Neural cell (in vitro differentiated cells): ENCODE results near the gene ELP5. TPM values are rescaled to one million over a fixed set of nuclear protein-coding genes. Genes with fewer than 3 reads are reported as not detected.

Source experiments
- H2AFZ ChIP-seq: fragments of 200-600, 300-800 bp; sonication (generic), shearing (Covaris generic); 2 replicates; pipeline ENCODE4 v1.6.0; 2014; ENCODE audit warnings: low read depth, mild to moderate bottlenecking, antibody characterized with exemption, low read length, moderate library complexity
- H3F3A ChIP-seq: fragments of 200-600 bp; shearing (Covaris generic); 2 replicates; pipeline ENCODE4 v1.6.1; 2016; ENCODE audit warnings: mild to moderate bottlenecking, moderate library complexity, mixed read lengths, antibody characterized with exemption, low read length; ENCODE audit not compliant: insufficient read depth, poor library complexity, severe bottlenecking
- H3K27ac ChIP-seq: fragments of 200-600, 300-800 bp; sonication (generic), shearing (Covaris generic); 2 replicates; pipeline ENCODE4 v1.5.1; 2014; ENCODE audit warnings: mild to moderate bottlenecking, low read length, moderate library complexity
- H3K27me3 ChIP-seq: fragments of 300-800, 200-600 bp; sonication (generic), shearing (Covaris generic); 2 replicates; pipeline ENCODE4 v1.6.0; 2014; ENCODE audit warnings: mild to moderate bottlenecking, low read depth, low read length, moderate library complexity; ENCODE audit not compliant: insufficient read depth
- H3K36me3 ChIP-seq: fragments of 300-800, 200-600 bp; sonication (generic), shearing (Covaris generic); 2 replicates; pipeline ENCODE4 v1.5.1; 2014; ENCODE audit warnings: mild to moderate bottlenecking, antibody characterized with exemption, low read length, moderate library complexity; ENCODE audit not compliant: insufficient read depth
- H3K4me2 ChIP-seq: fragments of 300-800, 200-600 bp; sonication (generic), shearing (Covaris generic); 2 replicates; pipeline ENCODE4 v1.6.0; 2014; ENCODE audit warnings: mild to moderate bottlenecking, low read length
- H3K4me3 ChIP-seq: fragments of 300-800, 200-600 bp; sonication (generic), shearing (Covaris generic); 2 replicates; pipeline ENCODE4 v1.5.1; 2014; ENCODE audit warnings: mild to moderate bottlenecking, low read length, moderate library complexity
- H3K79me2 ChIP-seq: fragments of 200-600 bp; shearing (Covaris generic); replicated peaks from 2 replicates; pipeline ENCODE4 v1.6.0; 2014; ENCODE audit warnings: mild to moderate bottlenecking, low read length, moderate library complexity; ENCODE audit not compliant: insufficient read depth
- H3K9ac ChIP-seq: fragments of 300-800, 200-600 bp; sonication (generic), shearing (Covaris generic); 2 replicates; pipeline ENCODE4 v1.6.1; 2016; ENCODE audit warnings: mild to moderate bottlenecking, low read length, mixed read lengths
- H3K9me2 ChIP-seq: fragments of 200-600 bp; shearing (Covaris generic); 2 replicates; pipeline ENCODE4 v1.6.1; 2016; ENCODE audit warnings: mild to moderate bottlenecking, low read length, mixed read lengths; ENCODE audit not compliant: insufficient read depth
- H3K9me3 ChIP-seq: fragments of 200-600, 300-800 bp; sonication (generic), shearing (Covaris generic); 2 replicates; pipeline ENCODE4 v1.6.1; 2016; ENCODE audit warnings: mild to moderate bottlenecking, mixed run types, low read length, moderate library complexity, mixed read lengths
- H4K20me1 ChIP-seq: fragments of 200-600 bp; shearing (Covaris generic); 2 replicates; pipeline ENCODE4 v1.6.1; 2016; ENCODE audit warnings: mild to moderate bottlenecking, mixed run types; ENCODE audit not compliant: insufficient read depth
- CTCF ChIP-seq: fragments of 450-650 bp; IDR thresholded peaks from 2 replicates; pipeline ENCODE4 v1.5.1; 2014; ENCODE audit warnings: antibody characterized with exemption, mild to moderate bottlenecking, moderate library complexity; ENCODE audit not compliant: poor library complexity, severe bottlenecking
- EP300 ChIP-seq: fragments of 450-650 bp; conservative IDR thresholded peaks from 2 replicates; pipeline ENCODE4 v1.6.1; 2014; ENCODE audit warnings: antibody characterized with exemption, mild to moderate bottlenecking, moderate library complexity; ENCODE audit not compliant: poor library complexity, severe bottlenecking
- EZH2 ChIP-seq: fragments of 200-600, 300-800 bp; shearing (Covaris generic), sonication (generic); IDR thresholded peaks from 2 replicates; pipeline ENCODE4 v1.6.1; 2014; ENCODE audit warnings: antibody characterized with exemption, low read length, borderline replicate concordance, mild to moderate bottlenecking; ENCODE audit not compliant: insufficient read depth, poor library complexity, severe bottlenecking
- MXI1 ChIP-seq: fragments of 450-650 bp; conservative IDR thresholded peaks from 2 replicates; pipeline ENCODE4 v1.6.1; 2014; ENCODE audit warnings: antibody characterized with exemption, mild to moderate bottlenecking; ENCODE audit not compliant: poor library complexity, severe bottlenecking
- POLR2AphosphoS5 ChIP-seq: IDR thresholded peaks from 2 replicates; pipeline ENCODE4 v1.6.1; 2012
- RAD21 ChIP-seq: fragments of 450-650 bp; conservative IDR thresholded peaks from 2 replicates; pipeline ENCODE4 v1.6.1; 2014; ENCODE audit warnings: antibody characterized with exemption, mild to moderate bottlenecking, moderate library complexity
- REST ChIP-seq: IDR thresholded peaks from 2 replicates; pipeline ENCODE4 v1.6.1; 2012; ENCODE audit warnings: borderline replicate concordance
- SMC3 ChIP-seq: fragments of 450-650 bp; conservative IDR thresholded peaks from 2 replicates; pipeline ENCODE4 v1.6.1; 2014; ENCODE audit warnings: antibody characterized with exemption, mild to moderate bottlenecking, moderate library complexity; ENCODE audit not compliant: poor library complexity
- TAF1 ChIP-seq: IDR thresholded peaks from 2 replicates; pipeline ENCODE4 v1.6.1; 2012; ENCODE audit warnings: low read depth
- polyA plus RNA-seq: library from polyadenylated mRNA; depleted of rRNA; stranded (reverse); fragments of >200 nt; gene quantifications from 2 replicates; pipeline ENCODE4 v1.2.3, GENCODE V29; 2014

Gene ELP5
- polyA plus RNA-seq, 1 donor from 2014 or later: 82.7 TPM

- Histone ChIP-seq H3K4me2 (no peak overlapping the region), H3K9me3 (no peaks in the 10 kb centered on the region), H4K20me1 (no peaks in the 10 kb centered on the region), H3K9ac (peak overlapping the region; percentile 83), H3K4me3 (peak overlapping the region; percentile 99), H3F3A (no peaks in the 10 kb centered on the region), H3K27me3 (no peaks in the 10 kb centered on the region), H2AFZ (peak overlapping the region; percentile 4), H3K79me2 (peaks cover 39% of the 10 kb centered on the region), H3K27ac (peak overlapping the region; percentile 34), H3K36me3 (no peaks in the 10 kb centered on the region), H3K9me2 (no peaks in the 10 kb centered on the region)
- TF ChIP-seq RAD21 (no peak), CTCF (no peak), EZH2 (no peak), EP300 (no peak), MXI1 (no peak), POLR2AphosphoS5 (no peak), TAF1 (no peak), SMC3 (no peak)
Measured at GRCh38 chr17:7219229-7219811, 32.7 kb upstream of the ELP5 start.

GRCh38 chr17:7219812-7220592, 32.0 kb upstream of the ELP5 start, which contains the start of the genes ACADVL and DLG4:
Gene ACADVL, plus strand, starts transcription at chr17:7219938. Its CDS starts 47 bp downstream, at chr17:7219985.
Gene DLG4, minus strand, starts transcription at chr17:7219836.
- Histone ChIP-seq H3K27ac (peak within 1 kb of the TSS; percentile 34), H3K79me2 (peaks cover 38% of the 10 kb centered on the region), H3F3A (no peaks in the 10 kb centered on the region), H3K4me3 (peak within 1 kb of the TSS; percentile 99), H3K4me2 (peak within 1 kb of the TSS; percentile 89), H3K27me3 (no peaks in the 10 kb centered on the region), H2AFZ (peak within 1 kb of the TSS; percentile 33), H4K20me1 (no peaks in the 10 kb centered on the region), H3K9me3 (no peaks in the 10 kb centered on the region), H3K9me2 (no peaks in the 10 kb centered on the region), H3K9ac (peak within 1 kb of the TSS; percentile 92), H3K36me3 (no peaks in the 10 kb centered on the region)
- TF ChIP-seq EZH2 (no peak), REST (no peak), CTCF (no peak), MXI1 (peak; percentile 65), SMC3 (no peak), TAF1 (no peak), RAD21 (no peak), POLR2AphosphoS5 (peak; percentile 67), EP300 (no peak)
